Astrocyte of the spinal cord (primary cell): ENCODE data around the gene PPP1R3G.

Experiments used
- DNase-seq: peaks from one replicate; pipeline ENCODE4 v3.0.0; 2011; ENCODE audit warnings: low read depth, low spot score
- H3K4me3 ChIP-seq: 2 replicates; pipeline ENCODE4 v1.5.1; 2011; ENCODE audit warnings: low read depth, mild to moderate bottlenecking, low read length, moderate library complexity
- in situ Hi-C: cut with HindIII; loops from 2 replicates; pipeline ENCODE4 v1.10.0; 2017; ENCODE audit warnings: low sequenced_read_pairs
- TF ChIP-seq, protein P1 (sequence below): IDR thresholded peaks from 2 replicates; pipeline ENCODE4 v1.5.1; 2012; ENCODE audit warnings: low read depth, mild to moderate bottlenecking, low read length, inconsistent platforms

The PPP1R3G gene

DNA sequence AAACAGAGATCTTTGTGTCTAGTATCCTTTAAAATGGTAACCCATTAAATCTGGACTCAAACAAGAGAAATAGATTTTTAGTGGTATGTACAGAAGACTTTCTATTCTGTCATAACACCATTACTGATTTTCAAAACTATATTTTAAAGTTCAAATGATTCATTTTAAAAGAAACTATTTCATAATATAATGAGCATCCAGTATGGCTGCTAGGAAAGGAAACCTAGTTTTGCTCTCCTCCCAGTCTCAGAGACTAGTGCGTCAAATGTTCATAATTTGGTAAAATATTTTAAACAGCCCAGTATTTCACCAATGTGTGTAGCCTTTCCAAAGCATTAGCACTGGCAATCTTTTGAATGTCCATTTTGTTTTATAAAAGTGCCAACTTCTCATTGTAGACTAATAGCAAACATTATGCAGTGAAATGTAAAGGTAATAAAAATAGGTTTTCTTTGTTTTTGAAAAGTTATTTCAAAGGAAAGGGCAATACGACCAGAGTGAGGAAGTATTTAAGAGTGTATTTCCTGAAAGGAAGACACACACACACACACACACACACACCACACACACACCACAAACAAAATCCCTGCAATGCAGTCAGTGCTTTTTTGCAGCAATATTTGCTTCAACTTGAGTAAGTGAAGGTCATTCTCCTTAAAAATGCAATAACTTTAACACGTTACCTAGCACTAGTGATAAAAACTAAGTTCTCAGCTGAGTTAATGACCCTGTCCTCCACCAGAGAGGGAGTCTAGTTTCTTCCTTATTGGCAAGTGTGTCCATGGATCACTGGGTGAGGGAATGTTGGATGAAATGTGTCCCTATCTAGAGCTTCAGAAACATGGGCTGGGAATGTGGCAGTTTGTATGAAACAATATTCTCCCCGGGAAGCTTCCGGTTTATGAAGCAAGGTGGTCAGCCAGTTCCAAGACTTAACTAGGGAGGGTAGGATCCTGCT is 4.6 kb downstream of the PPP1R3G start:
- TF ChIP-seq, protein P1, sequence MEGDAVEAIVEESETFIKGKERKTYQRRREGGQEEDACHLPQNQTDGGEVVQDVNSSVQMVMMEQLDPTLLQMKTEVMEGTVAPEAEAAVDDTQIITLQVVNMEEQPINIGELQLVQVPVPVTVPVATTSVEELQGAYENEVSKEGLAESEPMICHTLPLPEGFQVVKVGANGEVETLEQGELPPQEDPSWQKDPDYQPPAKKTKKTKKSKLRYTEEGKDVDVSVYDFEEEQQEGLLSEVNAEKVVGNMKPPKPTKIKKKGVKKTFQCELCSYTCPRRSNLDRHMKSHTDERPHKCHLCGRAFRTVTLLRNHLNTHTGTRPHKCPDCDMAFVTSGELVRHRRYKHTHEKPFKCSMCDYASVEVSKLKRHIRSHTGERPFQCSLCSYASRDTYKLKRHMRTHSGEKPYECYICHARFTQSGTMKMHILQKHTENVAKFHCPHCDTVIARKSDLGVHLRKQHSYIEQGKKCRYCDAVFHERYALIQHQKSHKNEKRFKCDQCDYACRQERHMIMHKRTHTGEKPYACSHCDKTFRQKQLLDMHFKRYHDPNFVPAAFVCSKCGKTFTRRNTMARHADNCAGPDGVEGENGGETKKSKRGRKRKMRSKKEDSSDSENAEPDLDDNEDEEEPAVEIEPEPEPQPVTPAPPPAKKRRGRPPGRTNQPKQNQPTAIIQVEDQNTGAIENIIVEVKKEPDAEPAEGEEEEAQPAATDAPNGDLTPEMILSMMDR: no peak
- DNase-seq: no peak
- in situ Hi-C loops: no loop called here
- no peak overlapping the region for H3K4me3 ChIP-seq

DNA sequence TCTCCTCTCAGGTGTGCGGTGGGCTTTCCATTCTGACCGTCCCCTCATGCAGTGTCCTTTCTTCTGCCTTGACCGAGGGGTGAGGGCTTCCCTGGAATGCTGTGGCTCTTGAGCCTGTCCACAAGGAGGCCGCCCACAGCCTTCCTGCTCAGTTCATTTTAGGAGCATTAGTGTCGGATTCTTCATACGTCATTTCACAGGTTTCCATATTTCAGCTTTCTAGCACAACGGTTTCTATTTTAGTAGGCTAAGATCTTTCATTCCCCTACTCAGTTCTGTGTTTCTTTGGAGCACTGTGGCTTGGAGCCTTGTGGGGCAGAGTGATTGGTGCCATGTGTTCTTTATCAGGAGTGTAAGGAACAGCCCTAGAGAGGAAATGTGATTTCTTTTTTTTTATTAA is 5.5 kb downstream of the PPP1R3G start:
- in situ Hi-C loops: no loop called here
- H3K4me3 ChIP-seq: no peak overlapping the region
- DNase-seq: no peak
- TF ChIP-seq, protein P1: no peak

DNA sequence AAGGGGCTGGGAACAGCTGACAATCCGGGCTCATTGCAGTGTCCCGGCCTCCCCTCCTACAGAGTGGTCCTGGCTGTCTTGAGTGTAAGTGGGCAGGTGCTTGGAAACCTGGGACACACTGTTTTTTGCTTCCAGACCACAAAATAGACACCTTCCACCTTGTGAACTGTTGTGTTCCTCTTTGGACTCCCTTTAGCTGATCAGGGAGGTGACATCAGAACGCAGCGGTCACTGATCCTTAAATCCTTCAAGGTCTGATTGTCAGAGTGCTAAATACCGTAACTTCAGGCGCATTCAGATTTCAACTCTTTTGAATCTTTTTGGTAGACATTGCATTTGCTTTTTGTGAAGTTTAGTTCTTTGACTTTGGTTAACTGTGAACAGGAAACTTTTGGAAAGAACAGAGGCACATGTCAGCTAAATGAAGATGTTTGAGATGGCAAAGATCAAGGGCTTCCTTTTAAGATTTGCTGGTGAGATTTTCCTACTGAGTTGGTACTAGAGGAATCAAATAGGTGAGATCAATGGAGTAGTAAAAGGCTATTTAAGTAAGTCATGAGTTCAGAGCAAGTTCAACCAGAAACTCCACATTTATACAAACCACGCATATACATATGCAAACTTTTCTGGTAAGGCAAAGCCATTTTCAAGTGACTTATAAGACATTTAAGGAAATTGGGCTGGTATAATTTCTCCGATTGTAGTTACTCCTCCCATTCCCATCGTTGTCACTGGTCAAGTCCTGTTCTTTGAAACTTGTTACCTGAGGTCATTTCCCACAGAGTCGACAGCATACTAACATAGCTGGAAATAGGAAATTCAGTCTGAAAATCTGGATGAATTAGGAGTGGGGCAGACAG is 6.3 kb downstream of the PPP1R3G start:
- DNase-seq: no peak
- in situ Hi-C loops: no loop called here

DNA sequence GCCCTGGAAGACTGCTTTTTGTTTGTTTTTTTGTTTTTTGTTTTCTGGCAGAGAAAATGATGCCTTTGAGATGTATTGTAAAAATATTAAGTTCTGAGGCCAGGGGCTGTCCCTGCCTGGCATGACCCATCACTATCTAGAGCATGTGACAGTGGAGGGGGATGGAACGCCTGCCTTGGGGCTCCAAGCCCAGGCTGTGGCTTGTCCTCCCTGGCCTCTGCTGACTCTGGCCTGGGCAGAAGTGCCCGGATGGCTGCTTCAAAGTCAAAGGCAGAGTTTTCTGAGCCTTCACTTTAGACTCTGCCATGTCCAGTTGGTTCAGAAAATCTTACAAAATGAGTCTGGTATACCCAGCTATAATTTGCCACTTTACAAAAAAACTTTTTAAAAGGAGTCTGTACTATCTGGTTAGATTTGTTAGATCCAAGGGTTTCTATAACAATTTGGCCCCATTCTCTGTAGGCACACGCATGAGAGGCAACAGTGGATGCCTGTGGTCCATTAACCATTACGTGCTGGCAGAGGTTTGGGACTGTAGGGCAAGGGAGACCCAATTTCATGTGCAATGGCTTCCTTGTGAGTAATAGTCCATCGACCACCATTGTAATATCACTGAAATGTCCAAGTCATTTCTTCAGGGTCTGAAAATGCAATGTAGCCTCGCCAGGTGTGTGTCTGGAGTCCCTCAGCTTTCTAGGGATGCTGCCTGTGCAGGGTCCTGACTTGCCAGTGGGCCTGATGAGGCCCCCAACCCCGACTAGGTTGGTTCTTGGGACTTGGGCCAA is 8.3 kb downstream of the PPP1R3G start:
- in situ Hi-C loops: no loop called here
- no peak for DNase-seq
- TF ChIP-seq, protein P1: no peak
- no peak overlapping the region for H3K4me3 ChIP-seq

More for the DNA sequence above, 6.3 kb downstream of the PPP1R3G start:
- TF ChIP-seq, protein P1: no peak
- H3K4me3 ChIP-seq: no peak overlapping the region

DNA sequence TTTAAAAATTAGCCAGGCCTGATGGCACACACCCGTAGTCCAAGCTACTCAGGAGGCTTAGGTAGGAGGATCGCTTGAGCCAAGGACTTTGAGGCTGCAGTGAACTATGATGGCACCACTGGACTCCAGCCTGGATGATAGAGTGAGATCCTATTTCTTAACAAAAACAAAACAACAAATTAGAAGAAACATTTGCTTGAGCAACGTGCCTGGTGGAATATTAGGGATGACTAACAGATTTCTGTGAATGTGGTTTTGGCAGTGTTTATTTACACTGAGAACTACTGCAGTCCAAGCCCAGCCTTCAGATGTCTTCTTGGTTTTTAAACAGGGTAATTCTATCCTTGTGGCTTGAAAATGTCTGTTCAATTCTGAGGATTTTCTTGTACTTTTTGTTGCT is 9.2 kb downstream of the PPP1R3G start:
- TF ChIP-seq, protein P1: no peak
- H3K4me3 ChIP-seq: no peak overlapping the region
- in situ Hi-C loops: no loop called here
- peak; percentile 94 for DNase-seq

DNA sequence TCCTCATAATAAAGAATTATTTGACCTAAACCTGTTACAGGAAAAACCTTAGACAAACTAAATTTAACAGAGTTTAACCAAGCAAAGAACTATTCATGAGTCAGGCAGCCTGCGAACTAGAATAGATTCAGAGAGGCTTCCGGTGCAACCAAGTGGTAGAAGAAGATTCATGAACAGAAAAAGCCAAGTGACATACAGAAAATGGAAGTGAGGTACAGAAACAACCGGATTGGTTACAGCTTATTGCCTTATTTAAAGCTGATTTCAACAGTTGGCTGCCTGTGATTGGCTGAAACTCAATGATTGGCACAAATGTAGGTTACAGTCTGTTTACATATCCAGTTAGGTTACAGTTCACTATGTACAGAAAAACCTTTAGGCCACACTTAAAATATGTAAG is 10.1 kb downstream of the PPP1R3G start:
- TF ChIP-seq, protein P1: no peak
- DNase-seq: peak; percentile 54
- in situ Hi-C loops: no loop called here
- no peak overlapping the region for H3K4me3 ChIP-seq
